Amniotic stem cell (primary cell): ENCODE measurements around the gene NMRK1.

Experiments
- DNase-seq: peaks from one replicate; lab custom pipeline; 2025; lab: John Stamatoyannopoulos, UW

The NMRK1 gene

GRCh38 chr9:75101004-75101588, 13.1 kb upstream of the NMRK1 start:
- no peak for DNase-seq

- DNase-seq: no peak
Measured at GRCh38 chr9:75096796-75097195, 8.8 kb upstream of the NMRK1 start.

- no peak for DNase-seq
Measured at GRCh38 chr9:75092766-75093165, 4.8 kb upstream of the NMRK1 start.

GRCh38 chr9:75090579-75090978, 2.6 kb upstream of the NMRK1 start:
- no peak for DNase-seq

- DNase-seq: no peak
Measured at GRCh38 chr9:75089373-75089766, 1.4 kb upstream of the NMRK1 start.

GRCh38 chr9:75088646-75089372, 854 bp upstream of the NMRK1 start:
- DNase-seq: peak; percentile 62

GRCh38 chr9:75087289-75087823, 599 bp downstream of the NMRK1 start:
- no peak for DNase-seq

GRCh38 chr9:75086541-75087288, 1.2 kb downstream of the NMRK1 start:
- DNase-seq: no peak

GRCh38 chr9:75085640-75086039, 2.3 kb downstream of the NMRK1 start:
- no peak for DNase-seq

- no peak for DNase-seq
Measured at GRCh38 chr9:75084081-75084672, 3.8 kb downstream of the NMRK1 start.

- DNase-seq: no peak
Measured at GRCh38 chr9:75083188-75083970, 4.6 kb downstream of the NMRK1 start.

- DNase-seq: no peak
Measured at GRCh38 chr9:75081632-75082031, 6.3 kb downstream of the NMRK1 start.

- no peak for DNase-seq
Measured at GRCh38 chr9:75072895-75073294, 15.1 kb downstream of the NMRK1 start.

GRCh38 chr9:75071530-75072122, 16.3 kb downstream of the NMRK1 start:
- no peak for DNase-seq

- no peak for DNase-seq
Measured at GRCh38 chr9:75069171-75069570, 18.8 kb downstream of the NMRK1 start.

- DNase-seq: no peak
Measured at GRCh38 chr9:75067894-75068293, 20.1 kb downstream of the NMRK1 start.

- DNase-seq: no peak
Measured at GRCh38 chr9:75065510-75065909, 22.4 kb downstream of the NMRK1 start.

- peak; percentile 51 for DNase-seq
Measured at GRCh38 chr9:75064307-75065025, 23.5 kb downstream of the NMRK1 start.

- no peak for DNase-seq
Measured at GRCh38 chr9:75063556-75064305, 24.2 kb downstream of the NMRK1 start.

- no peak for DNase-seq
Measured at GRCh38 chr9:75061169-75061568, 26.8 kb downstream of the NMRK1 start.
